HG02678 (cell line): ENCODE measurements around the gene ZAP70.
A peak's percentile ranks its signal among the peaks of the same experiment; 100 is the strongest.

ENCODE experiments used
- ATAC-seq: cut with Tn5 transposase; IDR thresholded peaks from one replicate; pipeline ENCODE4 v1.9.1; 2021; ENCODE audit warnings: mild to moderate bottlenecking, moderate library complexity; ENCODE audit not compliant: unreplicated experiment

ZAP70 gene

GRCh38 chr2:97732436-97733340, 19.3 kb downstream of the ZAP70 start:
- no peak for ATAC-seq

GRCh38 chr2:97733341-97734035, 20.1 kb downstream of the ZAP70 start:
- ATAC-seq: no peak

- ATAC-seq: no peak
Observed at GRCh38 chr2:97734061-97735051, 21.0 kb downstream of the ZAP70 start.

GRCh38 chr2:97735161-97735561, 21.8 kb downstream of the ZAP70 start:
- no peak for ATAC-seq

GRCh38 chr2:97736185-97736584, 22.8 kb downstream of the ZAP70 start:
- ATAC-seq: no peak

- ATAC-seq: no peak
Observed at GRCh38 chr2:97736608-97737330, 23.4 kb downstream of the ZAP70 start.

GRCh38 chr2:97737421-97738178, 24.2 kb downstream of the ZAP70 start:
- no peak for ATAC-seq

GRCh38 chr2:97738179-97739019, 25.0 kb downstream of the ZAP70 start:
- ATAC-seq: no peak

GRCh38 chr2:97739020-97739892, 25.9 kb downstream of the ZAP70 start:
- ATAC-seq: no peak

- no peak for ATAC-seq
Observed at GRCh38 chr2:97739893-97740245, 26.5 kb downstream of the ZAP70 start.

GRCh38 chr2:97740590-97741182, 27.3 kb downstream of the ZAP70 start:
- ATAC-seq: peak; percentile 66

- no peak for ATAC-seq
Observed at GRCh38 chr2:97741251-97741650, 27.9 kb downstream of the ZAP70 start.

GRCh38 chr2:97741686-97742085, 28.3 kb downstream of the ZAP70 start:
- no peak for ATAC-seq

- ATAC-seq: no peak
Observed at GRCh38 chr2:97742381-97742847, 29.0 kb downstream of the ZAP70 start.

- ATAC-seq: no peak
Observed at GRCh38 chr2:97743913-97744312, 30.5 kb downstream of the ZAP70 start.

- no peak for ATAC-seq
Observed at GRCh38 chr2:97745474-97746174, 32.2 kb downstream of the ZAP70 start.

- ATAC-seq: no peak
Observed at GRCh38 chr2:97747285-97747684, 33.9 kb downstream of the ZAP70 start.
